Measurements from ENCODE around the gene LGR5. TPM values are rescaled to one million over a fixed set of nuclear protein-coding genes. Genes with fewer than 3 reads are reported as not detected.

Gene LGR5
- total and polyA plus RNA-seq, 2 of the 8 experiments (the other 6 are each of a cell fraction or from before 2014, with no cell fraction given), result 0.08 to 0.19 TPM

DNA sequence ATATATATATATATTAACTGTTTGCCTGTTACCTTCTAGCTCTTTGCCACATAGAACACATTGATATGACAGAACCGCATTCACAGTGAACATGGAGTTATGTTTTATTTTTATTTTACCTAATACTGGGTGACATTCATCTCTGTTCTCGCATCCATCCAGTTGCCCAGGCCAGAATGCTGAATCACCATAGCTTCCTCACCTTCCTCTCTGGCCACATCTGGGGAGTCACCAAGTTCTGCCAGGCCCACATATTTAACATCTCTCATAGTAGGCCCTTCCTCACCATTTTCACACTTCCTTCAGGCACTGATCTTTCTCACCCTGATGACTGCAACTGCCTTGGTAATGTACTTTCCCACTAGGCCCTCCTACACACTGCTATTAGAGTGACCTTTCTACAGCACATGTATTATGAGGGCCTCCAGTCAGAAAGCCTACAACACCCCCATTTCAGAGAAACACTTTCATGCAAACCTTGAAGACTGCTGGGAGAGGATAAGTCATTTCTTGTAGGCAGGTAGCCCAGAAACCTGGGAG lies 106.8 kb downstream of the LGR5 start:
- Histone ChIP-seq H3K79me1 (ENCODE audit: low read depth, low read length) (no peaks in the 10 kb centered on the region), H3K4me1 (replicated peaks in 1 of 4; ENCODE audit: control insufficient read depth in 3 of 4, insufficient read depth in 4 of 4, low read length in 3 of 4) (no peaks in the 10 kb centered on the region), H3K4ac (replicated peaks; ENCODE audit: insufficient read length, low read depth, low read length) (no peak overlapping the region), H2BK120ac (replicated peaks; ENCODE audit: low read depth, low read length) (no peak overlapping the region), H3K4me3 (ENCODE audit: extremely low read depth in 1 of 4, insufficient read depth in 2 of 4, low read depth in 3 of 4, low read length in 4 of 4) (no peak overlapping the region), H2BK20ac (ENCODE audit: low read length) (no peak overlapping the region), H4K20me1 (replicated peaks in 1 of 2; ENCODE audit: control insufficient read depth in 1 of 2, insufficient read depth in 2 of 2, low read length in 2 of 2) (no peaks in the 10 kb centered on the region), H3K23me2 (ENCODE audit: low read depth, low read length) (no peaks in the 10 kb centered on the region), H3K79me2 (ENCODE audit: control insufficient read depth in 1 of 2, insufficient read depth in 2 of 2, low read length in 2 of 2) (no peaks in the 10 kb centered on the region), H3K9me3 (ENCODE audit: insufficient read depth in 2 of 2, low read depth in 1 of 2, low read length in 1 of 2) (no peaks in the 10 kb centered on the region), H3K9ac (replicated peaks in 1 of 4; ENCODE audit: extremely low read depth in 1 of 4, low read depth in 3 of 4, low read length in 3 of 4) (no peak overlapping the region), H4K5ac (ENCODE audit: insufficient read length, low read depth, low read length) (no peak overlapping the region), H2BK12ac (ENCODE audit: low read depth, low read length) (no peak overlapping the region), H3K27me3 (replicated peaks in 1 of 4; ENCODE audit: control insufficient read depth in 3 of 4, extremely low read depth in 1 of 4, insufficient read depth in 3 of 4, low read length in 3 of 4) (no peaks in the 10 kb centered on the region), H3K36me3 (ENCODE audit: control insufficient read depth in 2 of 4, insufficient read depth in 4 of 4, low read length in 3 of 4) (no peaks in the 10 kb centered on the region), H4K8ac (ENCODE audit: extremely low read depth, insufficient read depth, low read length) (no peak overlapping the region), H3K4me2 (ENCODE audit: insufficient read depth in 1 of 2, low read depth in 2 of 2, low read length in 2 of 2) (no peak overlapping the region), H2AFZ (ENCODE audit: low read length) (no peak overlapping the region; the same call in 1 of the 2 replicates), H3K14ac (ENCODE audit: insufficient read length) (no peak overlapping the region), H4K91ac (replicated peaks; ENCODE audit: insufficient read length, low read length) (no peak overlapping the region), H3K18ac (ENCODE audit: extremely low read depth, low read length) (no peak overlapping the region), H3K23ac (ENCODE audit: insufficient read length) (no peak overlapping the region), H2AK5ac (ENCODE audit: low read depth, low read length) (no peak overlapping the region), H2BK15ac (ENCODE audit: low read length) (no peak overlapping the region), H2BK5ac (ENCODE audit: low read depth, low read length) (no peak overlapping the region), H3K56ac (replicated peaks; ENCODE audit: insufficient read length, low read depth, low read length) (no peak overlapping the region), H3K27ac (ENCODE audit: low read depth, low read length) (no peak overlapping the region; the same call in 1 of the 2 replicates)
- CTCF ChIA-PET (ENCODE audit: partially characterized antibody), result interaction anchor here (1.2 kb wide), 1 partner anchor 15 kb away, joined by 4 read pairs; no protein-coding TSS in a partner anchor
- DNase-seq (ENCODE audit: low read depth in 1 of 2, low spot score in 2 of 2) (no peak), FAIRE-seq (no peak)
- POLR2A ChIA-PET (ENCODE audit: partially characterized antibody), result interaction anchor here (0.6 kb wide), 1 partner anchor 211 kb away, joined by 3 read pairs; no protein-coding TSS in a partner anchor
- 98% methylated on average over 2 of the region's 2 CpGs; no CpG with 5 or more reads in 1 of the 2 experiments for WGBS, 2 experiments (ENCODE audit: extremely low coverage in 1 of 2, insufficient coverage in 1 of 2, insufficient read length in 1 of 2, insufficient replicate concordance in 2 of 2, low coverage in 1 of 2, low lambda C conversion rate in 2 of 2, missing lambda C conversion rate in 1 of 2)
- TF ChIP-seq TAF1 (IDR thresholded peaks at IDR 0.05; ENCODE audit: low read depth, low read length) (no peak), MAX (IDR thresholded peaks at IDR 0.05) (no peak), YY1 (IDR thresholded peaks at IDR 0.05; ENCODE audit: low read depth, low read length) (no peak), RFX5 (IDR thresholded peaks at IDR 0.05; ENCODE audit: borderline replicate concordance, low read depth, low read length) (no peak), SRF (IDR thresholded peaks at IDR 0.05; ENCODE audit: low read depth, low read length) (no peak), JUND (IDR thresholded peaks at IDR 0.05; ENCODE audit: low read length) (no peak), TBP (IDR thresholded peaks at IDR 0.05; ENCODE audit: low read depth, low read length) (no peak), CBX5 (IDR thresholded peaks at IDR 0.05; ENCODE audit: low read depth, low read length) (no peak), ATF3 (IDR thresholded peaks at IDR 0.05; ENCODE audit: insufficient read depth, low read depth, low read length) (no peak)
- TF ChIP-seq, protein P1, sequence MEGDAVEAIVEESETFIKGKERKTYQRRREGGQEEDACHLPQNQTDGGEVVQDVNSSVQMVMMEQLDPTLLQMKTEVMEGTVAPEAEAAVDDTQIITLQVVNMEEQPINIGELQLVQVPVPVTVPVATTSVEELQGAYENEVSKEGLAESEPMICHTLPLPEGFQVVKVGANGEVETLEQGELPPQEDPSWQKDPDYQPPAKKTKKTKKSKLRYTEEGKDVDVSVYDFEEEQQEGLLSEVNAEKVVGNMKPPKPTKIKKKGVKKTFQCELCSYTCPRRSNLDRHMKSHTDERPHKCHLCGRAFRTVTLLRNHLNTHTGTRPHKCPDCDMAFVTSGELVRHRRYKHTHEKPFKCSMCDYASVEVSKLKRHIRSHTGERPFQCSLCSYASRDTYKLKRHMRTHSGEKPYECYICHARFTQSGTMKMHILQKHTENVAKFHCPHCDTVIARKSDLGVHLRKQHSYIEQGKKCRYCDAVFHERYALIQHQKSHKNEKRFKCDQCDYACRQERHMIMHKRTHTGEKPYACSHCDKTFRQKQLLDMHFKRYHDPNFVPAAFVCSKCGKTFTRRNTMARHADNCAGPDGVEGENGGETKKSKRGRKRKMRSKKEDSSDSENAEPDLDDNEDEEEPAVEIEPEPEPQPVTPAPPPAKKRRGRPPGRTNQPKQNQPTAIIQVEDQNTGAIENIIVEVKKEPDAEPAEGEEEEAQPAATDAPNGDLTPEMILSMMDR (IDR thresholded peaks at IDR 0.05; ENCODE audit: control extremely low read depth in 1 of 3, insufficient read depth in 1 of 3, low read depth in 1 of 3, low read length in 3 of 3), result no peak
